ENCODE data around the gene BTBD19.

BTBD19 gene

GRCh38 chr1:44855742-44856141 is 47.4 kb downstream of the BTBD19 start:
- TF ChIP-seq CTCF (IDR thresholded peaks at IDR 0.05; ENCODE audit: low read length, missing control alignments) = no peak
- H3K4me3 ChIP-seq (replicated peaks; ENCODE audit: low read depth, low read length) = no peak overlapping the region
- DNase-seq (ENCODE audit: low read depth) = no peak

- H3K4me3 ChIP-seq (replicated peaks; ENCODE audit: low read depth, low read length) = no peak overlapping the region
- DNase-seq (ENCODE audit: low read depth) = no peak
- no peak for TF ChIP-seq CTCF (IDR thresholded peaks at IDR 0.05; ENCODE audit: low read length, missing control alignments)
Measured at GRCh38 chr1:44857446-44857845, 49.1 kb downstream of the BTBD19 start.

GRCh38 chr1:44860331-44860730 is 52.0 kb downstream of the BTBD19 start:
- no peak for DNase-seq (ENCODE audit: low read depth)
- H3K4me3 ChIP-seq (replicated peaks; ENCODE audit: low read depth, low read length) = no peak overlapping the region
- no peak for TF ChIP-seq CTCF (IDR thresholded peaks at IDR 0.05; ENCODE audit: low read length, missing control alignments)

GRCh38 chr1:44860891-44861425 is 52.6 kb downstream of the BTBD19 start:
- TF ChIP-seq CTCF (IDR thresholded peaks at IDR 0.05; ENCODE audit: low read length, missing control alignments) = no peak
- DNase-seq (ENCODE audit: low read depth) = no peak
- no peak overlapping the region for H3K4me3 ChIP-seq (replicated peaks; ENCODE audit: low read depth, low read length)

- H3K4me3 ChIP-seq (replicated peaks; ENCODE audit: low read depth, low read length) = no peak overlapping the region
- peak; percentile 75 for DNase-seq (ENCODE audit: low read depth)
- no peak for TF ChIP-seq CTCF (IDR thresholded peaks at IDR 0.05; ENCODE audit: low read length, missing control alignments)
Measured at GRCh38 chr1:44862829-44863401, 54.6 kb downstream of the BTBD19 start.
